ENCODE data around the gene MYO6.

MYO6 gene

DNA sequence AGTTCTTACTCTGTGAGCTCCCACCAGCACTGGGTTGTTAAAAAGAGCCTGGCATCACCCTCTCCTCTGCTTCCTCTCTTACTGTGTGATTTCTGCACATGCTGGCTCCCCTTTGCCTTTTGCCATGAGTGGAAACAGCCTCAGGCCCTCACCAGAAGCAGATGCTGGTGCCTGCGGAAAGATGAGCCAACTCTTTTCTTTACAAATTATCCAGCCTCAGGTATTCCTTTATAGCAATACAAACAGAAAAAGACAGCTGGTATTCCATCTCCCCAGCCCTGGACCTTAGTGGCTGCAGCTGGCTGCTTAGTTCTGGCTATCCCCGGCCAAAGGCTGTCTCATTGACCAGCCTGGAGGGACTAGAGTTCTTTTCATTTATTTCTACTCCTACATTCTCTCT is 194.3 kb downstream of the MYO6 start:
- no peak for DNase-seq (ENCODE audit: low read depth, low spot score)

DNA sequence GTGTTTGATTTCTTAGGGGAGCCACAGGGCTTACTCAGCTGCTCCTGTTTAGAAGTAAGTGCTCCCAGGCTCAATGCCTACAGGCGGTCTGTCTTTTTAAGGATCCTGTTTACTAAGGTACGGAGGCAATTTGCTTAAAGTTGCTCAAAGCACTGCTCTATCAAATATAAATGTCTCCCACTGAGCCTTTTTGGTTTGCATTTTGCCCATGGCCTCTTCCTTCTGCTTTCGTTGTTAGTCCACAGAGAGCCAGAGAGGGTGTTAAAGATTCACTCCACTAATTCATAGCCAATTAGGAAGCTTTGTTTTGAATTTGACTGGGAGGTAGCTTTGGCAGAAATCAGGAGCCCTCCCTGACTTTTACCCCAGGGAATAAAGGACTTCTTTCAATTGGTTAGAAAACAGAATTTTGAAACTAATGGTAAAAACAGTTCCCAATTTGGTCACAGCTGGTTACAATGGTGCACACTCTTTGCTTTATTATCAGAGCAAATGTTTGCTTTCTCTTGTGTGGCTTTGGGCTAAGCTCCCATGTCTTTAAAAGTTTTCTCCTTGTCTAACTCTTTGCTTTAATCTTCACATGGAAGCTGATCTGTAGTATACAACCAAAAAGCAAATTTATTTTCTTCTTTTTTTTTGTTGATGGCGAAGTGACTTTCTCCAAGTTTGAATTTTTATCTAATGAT is 197.2 kb downstream of the MYO6 start:
- DNase-seq (ENCODE audit: low read depth, low spot score): no peak

DNA sequence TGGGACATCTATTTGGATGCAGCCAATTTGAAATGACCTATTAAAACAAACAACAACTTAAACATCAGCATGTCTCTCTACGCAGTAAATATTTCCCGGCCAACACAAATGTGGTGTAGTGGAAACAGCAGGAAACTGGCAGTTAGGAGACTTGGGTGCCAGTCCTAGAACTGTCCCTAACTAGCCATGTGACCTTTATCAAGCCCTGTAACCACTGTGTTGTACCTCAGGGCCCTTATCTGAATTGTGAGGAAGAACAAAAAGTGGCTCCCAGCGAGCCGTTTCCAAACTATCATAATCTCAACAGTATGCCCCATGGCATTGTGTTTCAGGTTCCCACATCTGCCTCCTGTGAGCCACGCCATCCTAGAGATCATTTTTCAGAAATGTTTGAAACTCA is 198.9 kb downstream of the MYO6 start:
- DNase-seq (ENCODE audit: low read depth, low spot score): no peak

DNA sequence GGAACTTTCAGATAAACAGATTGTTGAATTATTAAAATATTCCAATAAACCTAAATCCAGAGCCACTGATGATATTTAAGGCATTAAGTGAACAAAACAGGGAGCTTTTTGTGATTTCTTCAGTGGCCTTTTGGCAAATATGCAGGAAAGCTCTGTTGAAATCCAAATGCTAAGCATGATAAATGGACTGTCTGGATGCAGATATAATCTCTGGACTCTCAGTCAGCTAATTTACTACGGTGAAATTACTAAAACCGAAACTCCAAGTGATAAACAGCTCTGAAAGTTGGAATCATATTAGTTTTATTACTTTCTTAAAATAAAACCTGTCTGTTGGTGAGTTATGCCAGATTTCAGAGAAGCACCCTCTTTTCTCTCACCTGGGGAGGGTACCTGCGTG is 203.1 kb downstream of the MYO6 start:
- DNase-seq (ENCODE audit: low read depth, low spot score): no peak

DNA sequence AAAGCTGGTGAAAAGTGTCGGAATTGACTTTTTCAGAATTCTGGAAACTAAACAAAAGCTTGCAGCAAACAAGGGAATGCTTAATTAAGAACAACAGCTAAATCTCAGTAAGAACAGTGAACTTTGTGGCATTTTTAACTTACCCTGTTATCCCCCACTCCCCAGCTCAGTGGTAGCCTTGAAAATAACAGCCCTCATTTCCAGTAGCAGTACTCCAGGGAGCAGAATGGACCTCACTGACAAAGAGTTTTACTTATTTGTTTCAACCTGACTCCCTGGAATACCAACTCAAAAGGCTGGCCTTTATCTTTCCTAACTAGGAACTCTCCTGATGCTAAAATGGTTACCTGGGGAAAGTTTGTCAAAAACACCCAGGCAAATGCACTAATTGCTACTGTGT is 214.5 kb downstream of the MYO6 start:
- DNase-seq (ENCODE audit: low read depth, low spot score): no peak

DNA sequence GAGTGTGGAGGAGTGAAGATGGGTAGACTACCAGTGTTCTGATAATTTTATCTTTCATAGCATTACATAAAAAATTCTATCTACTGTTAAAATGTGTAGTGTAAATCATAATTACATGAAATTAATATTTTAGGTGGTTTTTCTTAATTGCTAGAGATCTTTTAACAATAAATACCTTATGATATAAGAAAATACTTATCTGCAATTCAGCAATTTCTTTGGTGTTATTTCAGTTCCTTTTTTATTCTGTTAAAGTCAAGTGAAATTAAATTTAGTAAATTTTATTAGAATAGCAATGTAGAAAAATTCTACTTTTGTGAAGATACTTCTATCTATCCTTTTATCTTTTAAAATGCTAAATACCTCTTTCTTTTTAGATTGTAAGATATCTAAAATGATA is 219.1 kb downstream of the MYO6 start:
- no peak for DNase-seq (ENCODE audit: low read depth, low spot score)
